WTC11 (cell line): ENCODE results near the gene RGL1. TPM values are rescaled to one million over a fixed set of nuclear protein-coding genes. Genes with fewer than 3 reads are reported as not detected.

ENCODE experiments used
- ATAC-seq: fragments of 200-7000 bp; cut with Tn5 transposase; 2 replicates; pipeline ENCODE4 v1.10.0; 2021; ENCODE audit warnings: mild to moderate bottlenecking, moderate library complexity
- CTCF ChIA-PET: fragments of 300-600 bp; sonication (Branson Sonifier 250); formaldehyde crosslinking; loops from one replicate; lab custom pipeline; 2021; ENCODE audit warnings: antibody characterized with exemption; lab: Charles Lee
- POLR2A ChIA-PET: fragments of 350-600 bp; sonication (Branson Sonifier 250); formaldehyde crosslinking; loops from one replicate; lab custom pipeline; 2021; ENCODE audit warnings: antibody characterized with exemption; lab: Charles Lee
- DNase-seq: peaks from one replicate; pipeline ENCODE4 v3.0.0; 2021; ENCODE audit warnings: low spot score
- H3K27ac Mint-ChIP-seq: 2 replicates; pipeline ENCODE4 v1.8.0; 2021; ENCODE audit warnings: mixed read lengths
- H3K27me3 Mint-ChIP-seq: 2 replicates; pipeline ENCODE4 v1.8.0; 2021; ENCODE audit warnings: low read depth, mild to moderate bottlenecking, moderate library complexity, mixed read lengths
- H3K36me3 Mint-ChIP-seq: 2 replicates; pipeline ENCODE4 v1.8.0; 2021; ENCODE audit warnings: mixed read lengths
- H3K4me1 Mint-ChIP-seq: 2 replicates; pipeline ENCODE4 v1.8.0; 2022; ENCODE audit warnings: mixed read lengths
- H3K4me3 Mint-ChIP-seq: 2 replicates; pipeline ENCODE4 v1.8.0; 2021; ENCODE audit warnings: mild to moderate bottlenecking, moderate library complexity, mixed read lengths
- H3K9me3 Mint-ChIP-seq: 2 replicates; pipeline ENCODE4 v1.8.0; 2021; ENCODE audit warnings: mixed read lengths
- CREB1 ChIP-seq: sonication (generic); formaldehyde crosslinking; IDR thresholded peaks from 2 replicates; pipeline ENCODE4 v1.8.0; 2023; ENCODE audit warnings: mild to moderate bottlenecking, missing genetic modification reagents
- CTCF ChIP-seq: fragments of 200-600 bp; IDR thresholded peaks from 2 replicates; pipeline ENCODE4 v1.8.0; 2022; ENCODE audit warnings: antibody characterized with exemption
- IRF1 ChIP-seq: sonication (generic); formaldehyde crosslinking; IDR thresholded peaks from 2 replicates; pipeline ENCODE4 v1.8.0; 2023; ENCODE audit warnings: missing genetic modification reagents
- JAZF1 ChIP-seq: fragments of 250-450 bp; sonication (Bioruptor Pico); IDR thresholded peaks from 2 replicates; pipeline ENCODE4 v1.9.0; 2021; ENCODE audit warnings: moderate library complexity, mild to moderate bottlenecking, inconsistent platforms
- KAT7 ChIP-seq: sonication (generic); formaldehyde crosslinking; IDR thresholded peaks from 2 replicates; pipeline ENCODE4 v1.8.1; 2023; ENCODE audit warnings: missing genetic modification reagents, mild to moderate bottlenecking, borderline replicate concordance
- MAX ChIP-seq: sonication (generic); formaldehyde crosslinking; IDR thresholded peaks from 2 replicates; pipeline ENCODE4 v1.8.0; 2022; ENCODE audit warnings: mild to moderate bottlenecking, missing genetic modification reagents
- NR1H2 ChIP-seq: sonication (generic); formaldehyde crosslinking; IDR thresholded peaks from 2 replicates; pipeline ENCODE4 v1.9.0; 2021; ENCODE audit warnings: mild to moderate bottlenecking, moderate library complexity, missing genetic modification reagents
- NR3C1 ChIP-seq: sonication (generic); formaldehyde crosslinking; conservative IDR thresholded peaks from 2 replicates; pipeline ENCODE4 v1.8.1; 2023; ENCODE audit warnings: low read depth, mild to moderate bottlenecking, missing genetic modification reagents
- OVOL2 ChIP-seq: fragments of 250-450 bp; sonication (Bioruptor Pico); IDR thresholded peaks from 2 replicates; pipeline ENCODE4 v1.9.0; 2021; ENCODE audit warnings: mild to moderate bottlenecking, borderline replicate concordance
- PRRX2 ChIP-seq: fragments of 250-450 bp; sonication (Bioruptor Pico); IDR thresholded peaks from 2 replicates; pipeline ENCODE4 v1.8.0; 2021; ENCODE audit warnings: mild to moderate bottlenecking
- RELA ChIP-seq: sonication (generic); formaldehyde crosslinking; IDR thresholded peaks from 2 replicates; pipeline ENCODE4 v1.8.1; 2022; ENCODE audit warnings: missing genetic modification reagents, mild to moderate bottlenecking, borderline replicate concordance
- ZNF317 ChIP-seq: sonication (generic); formaldehyde crosslinking; IDR thresholded peaks from 2 replicates; pipeline ENCODE4 v1.8.1; 2023; ENCODE audit warnings: low read depth, mild to moderate bottlenecking, moderate library complexity, missing genetic modification reagents, borderline replicate concordance
- ZNF671 ChIP-seq: fragments of 250-450 bp; sonication (Bioruptor Pico); IDR thresholded peaks from 2 replicates; pipeline ENCODE4 v1.8.0; 2021; ENCODE audit warnings: mild to moderate bottlenecking
- ZSCAN18 ChIP-seq: fragments of 250-450 bp; sonication (Bioruptor Pico); IDR thresholded peaks from 2 replicates; pipeline ENCODE4 v2.1.2; 2022; ENCODE audit warnings: mild to moderate bottlenecking, moderate library complexity
- total RNA-seq: library from RNA; stranded (reverse); gene quantifications from 3 replicates; pipeline ENCODE4 v1.2.3, GENCODE V29; 2021
- TF ChIP-seq, protein P1 (sequence below): fragments of 250-450 bp; sonication (Bioruptor Pico); IDR thresholded peaks from 2 replicates; pipeline ENCODE4 v1.9.0; 2021; ENCODE audit warnings: mild to moderate bottlenecking, borderline replicate concordance
- TF ChIP-seq, protein P2 (sequence below): sonication (generic); formaldehyde crosslinking; IDR thresholded peaks from 2 replicates; pipeline ENCODE4 v1.8.1; 2023; ENCODE audit warnings: mild to moderate bottlenecking, missing genetic modification reagents, moderate library complexity
- TF ChIP-seq, protein P3 (sequence below): sonication (generic); formaldehyde crosslinking; IDR thresholded peaks from 2 replicates; pipeline ENCODE4 v1.8.1; 2022; ENCODE audit warnings: low read depth, missing genetic modification reagents, borderline replicate concordance

The RGL1 gene
- total RNA-seq, 1 experiment from 2014 or later = 1.5 TPM

DNA sequence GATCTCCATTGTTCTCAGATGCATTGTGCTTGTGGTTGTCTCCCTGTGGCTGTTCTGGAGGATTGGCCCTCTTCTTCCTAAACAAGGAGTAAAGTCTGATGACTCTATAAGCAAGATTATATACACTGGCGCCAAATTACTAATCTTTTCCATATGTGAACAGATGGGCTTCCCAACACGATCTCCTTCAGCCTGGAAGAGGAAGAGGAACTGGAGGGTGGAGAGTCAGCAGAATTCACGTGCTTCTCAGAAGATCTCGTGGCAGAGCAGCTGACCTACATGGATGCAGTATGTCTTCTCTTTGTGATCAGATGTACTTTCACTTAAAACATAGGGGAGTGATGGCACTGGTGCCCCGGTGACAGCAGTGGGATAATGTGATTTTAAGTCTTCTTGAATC lies 78.7 kb downstream of the RGL1 start (continued):
- TF ChIP-seq, protein P1, sequence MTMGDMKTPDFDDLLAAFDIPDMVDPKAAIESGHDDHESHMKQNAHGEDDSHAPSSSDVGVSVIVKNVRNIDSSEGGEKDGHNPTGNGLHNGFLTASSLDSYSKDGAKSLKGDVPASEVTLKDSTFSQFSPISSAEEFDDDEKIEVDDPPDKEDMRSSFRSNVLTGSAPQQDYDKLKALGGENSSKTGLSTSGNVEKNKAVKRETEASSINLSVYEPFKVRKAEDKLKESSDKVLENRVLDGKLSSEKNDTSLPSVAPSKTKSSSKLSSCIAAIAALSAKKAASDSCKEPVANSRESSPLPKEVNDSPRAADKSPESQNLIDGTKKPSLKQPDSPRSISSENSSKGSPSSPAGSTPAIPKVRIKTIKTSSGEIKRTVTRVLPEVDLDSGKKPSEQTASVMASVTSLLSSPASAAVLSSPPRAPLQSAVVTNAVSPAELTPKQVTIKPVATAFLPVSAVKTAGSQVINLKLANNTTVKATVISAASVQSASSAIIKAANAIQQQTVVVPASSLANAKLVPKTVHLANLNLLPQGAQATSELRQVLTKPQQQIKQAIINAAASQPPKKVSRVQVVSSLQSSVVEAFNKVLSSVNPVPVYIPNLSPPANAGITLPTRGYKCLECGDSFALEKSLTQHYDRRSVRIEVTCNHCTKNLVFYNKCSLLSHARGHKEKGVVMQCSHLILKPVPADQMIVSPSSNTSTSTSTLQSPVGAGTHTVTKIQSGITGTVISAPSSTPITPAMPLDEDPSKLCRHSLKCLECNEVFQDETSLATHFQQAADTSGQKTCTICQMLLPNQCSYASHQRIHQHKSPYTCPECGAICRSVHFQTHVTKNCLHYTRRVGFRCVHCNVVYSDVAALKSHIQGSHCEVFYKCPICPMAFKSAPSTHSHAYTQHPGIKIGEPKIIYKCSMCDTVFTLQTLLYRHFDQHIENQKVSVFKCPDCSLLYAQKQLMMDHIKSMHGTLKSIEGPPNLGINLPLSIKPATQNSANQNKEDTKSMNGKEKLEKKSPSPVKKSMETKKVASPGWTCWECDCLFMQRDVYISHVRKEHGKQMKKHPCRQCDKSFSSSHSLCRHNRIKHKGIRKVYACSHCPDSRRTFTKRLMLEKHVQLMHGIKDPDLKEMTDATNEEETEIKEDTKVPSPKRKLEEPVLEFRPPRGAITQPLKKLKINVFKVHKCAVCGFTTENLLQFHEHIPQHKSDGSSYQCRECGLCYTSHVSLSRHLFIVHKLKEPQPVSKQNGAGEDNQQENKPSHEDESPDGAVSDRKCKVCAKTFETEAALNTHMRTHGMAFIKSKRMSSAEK (CRISPR knock-in tag) = no peak
- TF ChIP-seq IRF1 (CRISPR knock-in tag) = no peak
- no peak for TF ChIP-seq RELA (CRISPR knock-in tag)

DNA sequence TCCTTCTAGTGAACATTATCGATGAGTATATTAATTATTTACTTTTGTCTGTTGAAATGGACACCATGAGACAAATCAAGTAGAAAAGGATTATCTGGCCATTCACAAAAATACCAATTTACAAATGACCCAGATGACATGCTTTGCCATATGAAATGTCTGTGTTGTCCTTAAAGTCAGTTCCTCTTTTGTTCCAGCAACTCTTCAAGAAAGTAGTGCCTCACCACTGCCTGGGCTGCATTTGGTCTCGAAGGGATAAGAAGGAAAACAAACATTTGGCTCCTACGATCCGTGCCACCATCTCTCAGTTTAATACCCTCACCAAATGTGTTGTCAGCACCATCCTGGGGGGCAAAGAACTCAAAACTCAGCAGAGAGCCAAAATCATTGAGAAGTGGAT lies 79.6 kb downstream of the RGL1 start:
- Mint-ChIP-seq H3K27me3 (no peaks in the 10 kb centered on the region), H3K36me3 (no peaks in the 10 kb centered on the region), H3K4me1 (peaks cover 37% of the 10 kb centered on the region), H3K27ac (no peak overlapping the region), H3K4me3 (no peak overlapping the region), H3K9me3 (no peaks in the 10 kb centered on the region)
- DNase-seq (no peak), ATAC-seq (no peak)
- ChIA-PET CTCF (interaction anchor here (1.0 to 1.5 kb wide), 3 partner anchors 31 to 229 kb away, joined by 4 to 8 read pairs (median 5); no protein-coding TSS in a partner anchor), POLR2A (no interaction called here)
- TF ChIP-seq JAZF1 (CRISPR knock-in tag) = no peak
- TF ChIP-seq, protein P2, sequence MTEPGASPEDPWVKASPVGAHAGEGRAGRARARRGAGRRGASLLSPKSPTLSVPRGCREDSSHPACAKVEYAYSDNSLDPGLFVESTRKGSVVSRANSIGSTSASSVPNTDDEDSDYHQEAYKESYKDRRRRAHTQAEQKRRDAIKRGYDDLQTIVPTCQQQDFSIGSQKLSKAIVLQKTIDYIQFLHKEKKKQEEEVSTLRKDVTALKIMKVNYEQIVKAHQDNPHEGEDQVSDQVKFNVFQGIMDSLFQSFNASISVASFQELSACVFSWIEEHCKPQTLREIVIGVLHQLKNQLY = no peak
- TF ChIP-seq, protein P3, sequence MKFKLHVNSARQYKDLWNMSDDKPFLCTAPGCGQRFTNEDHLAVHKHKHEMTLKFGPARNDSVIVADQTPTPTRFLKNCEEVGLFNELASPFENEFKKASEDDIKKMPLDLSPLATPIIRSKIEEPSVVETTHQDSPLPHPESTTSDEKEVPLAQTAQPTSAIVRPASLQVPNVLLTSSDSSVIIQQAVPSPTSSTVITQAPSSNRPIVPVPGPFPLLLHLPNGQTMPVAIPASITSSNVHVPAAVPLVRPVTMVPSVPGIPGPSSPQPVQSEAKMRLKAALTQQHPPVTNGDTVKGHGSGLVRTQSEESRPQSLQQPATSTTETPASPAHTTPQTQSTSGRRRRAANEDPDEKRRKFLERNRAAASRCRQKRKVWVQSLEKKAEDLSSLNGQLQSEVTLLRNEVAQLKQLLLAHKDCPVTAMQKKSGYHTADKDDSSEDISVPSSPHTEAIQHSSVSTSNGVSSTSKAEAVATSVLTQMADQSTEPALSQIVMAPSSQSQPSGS (CRISPR knock-in tag) = no peak
- TF ChIP-seq ZNF317 (CRISPR knock-in tag) = no peak
- no peak for TF ChIP-seq CTCF
- TF ChIP-seq KAT7 (CRISPR knock-in tag) = no peak

DNA sequence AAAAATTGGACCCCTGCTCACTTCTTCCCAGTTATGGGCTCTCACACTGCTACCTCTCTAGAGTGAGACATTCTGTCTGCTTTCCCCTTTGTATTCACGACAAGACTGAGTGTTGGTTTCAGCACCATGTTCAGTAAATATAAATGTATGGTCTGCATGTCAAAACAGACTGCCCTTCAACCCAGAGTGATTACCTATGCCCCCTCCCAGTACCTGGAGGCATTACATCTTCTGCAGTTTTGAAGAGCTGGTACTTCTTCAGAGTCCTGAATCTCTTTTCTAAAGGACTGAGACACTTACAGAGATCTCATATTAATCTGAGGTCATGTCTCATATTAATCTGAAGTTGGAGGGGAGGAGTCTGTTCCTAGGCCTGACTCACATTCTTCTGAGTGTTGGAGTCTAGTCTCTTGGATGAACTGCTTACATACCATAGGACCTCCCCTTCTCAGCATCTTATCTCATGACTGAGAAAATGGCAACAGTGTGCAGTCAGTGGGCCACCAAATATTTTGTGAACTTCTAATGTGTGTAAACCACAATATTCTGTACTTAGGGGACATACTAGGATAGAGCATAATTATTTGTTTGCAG lies 80.3 kb downstream of the RGL1 start:
- Mint-ChIP-seq H3K4me1 (peaks cover 37% of the 10 kb centered on the region), H3K9me3 (no peaks in the 10 kb centered on the region), H3K4me3 (no peak overlapping the region), H3K36me3 (no peaks in the 10 kb centered on the region), H3K27me3 (no peaks in the 10 kb centered on the region), H3K27ac (peak overlapping the region; percentile 51; the same call in 1 of the 2 replicates)
- CTCF ChIA-PET = interaction anchor here (0.6 to 1.5 kb wide), 6 partner anchors 9 to 230 kb away, joined by 3 to 8 read pairs (median 4); no protein-coding TSS in a partner anchor
- ATAC-seq = no peak
- no peak for TF ChIP-seq ZSCAN18
- no peak for TF ChIP-seq ZNF671 (CRISPR knock-in tag)
- TF ChIP-seq OVOL2 (CRISPR knock-in tag) = no peak
- no peak for TF ChIP-seq NR3C1 (CRISPR knock-in tag)
- no peak for TF ChIP-seq CREB1
- no peak for TF ChIP-seq NR1H2 (CRISPR knock-in tag)
- TF ChIP-seq MAX = no peak
- TF ChIP-seq PRRX2 = no peak
- POLR2A ChIA-PET = no interaction called here
- DNase-seq = no peak
